Stomach (tissue), 9 donors: ENCODE results near the gene GABRB2. TPM values are rescaled to one million over a fixed set of nuclear protein-coding genes. Genes with fewer than 3 reads are reported as not detected.

Source experiments
- DNase-seq, 2 donors: peaks; one replicate each; pipeline versions ENCODE4 v3.0.0 to v3.0.0-alpha.2; 2013 to 2019
- H3K27ac ChIP-seq, 5 donors: fragments of 200-600 bp in 4 of 5; sonication (generic) in 4 of 5; one replicate each; pipeline ENCODE4 v1.5.1; 2013 to 2019; ENCODE audit warnings: mild to moderate bottlenecking in 1 of 5, moderate library complexity in 1 of 5
- H3K27me3 ChIP-seq, 3 donors: fragments of 200-600 bp; sonication (generic); one replicate each; pipeline ENCODE4 v1.5.1; 2017 to 2019; ENCODE audit warnings: mixed run types in 1 of 3
- H3K36me3 ChIP-seq, 4 donors: fragments of 200-600 bp; sonication (generic); 1 replicate in 3 of 4; 2 replicates in 1 of 4; pipeline ENCODE4 v1.5.1; 2016 to 2019
- H3K4me1 ChIP-seq, 4 donors: fragments of 200-600 bp; sonication (generic); one replicate each; pipeline ENCODE4 v1.5.1; 2016 to 2019
- H3K4me3 ChIP-seq, 4 donors: fragments of 200-600 bp; sonication (generic) in 3 of 4; one replicate each; pipeline ENCODE4 v1.5.1; 2016 to 2019; ENCODE audit warnings: mild to moderate bottlenecking in 1 of 4
- H3K9me3 ChIP-seq, 4 donors: fragments of 200-600 bp; sonication (generic); one replicate each; pipeline ENCODE4 v1.5.1; 2016 to 2019
- EP300 ChIP-seq: sonication (generic); formaldehyde crosslinking; IDR thresholded peaks from one replicate; pipeline ENCODE4 v1.6.1; 2017; ENCODE audit warnings: antibody characterized with exemption
- POLR2A ChIP-seq, 4 donors: fragments of 450-650 bp; IDR thresholded peaks; one replicate each; pipeline ENCODE4 v1.6.1; 2016; ENCODE audit warnings: antibody characterized with exemption in 4 of 4, control low read depth in 2 of 4, mild to moderate bottlenecking in 1 of 4, moderate library complexity in 1 of 4
- POLR2AphosphoS5 ChIP-seq, 3 donors: sonication (generic); formaldehyde crosslinking; IDR thresholded peaks; one replicate each; pipeline ENCODE4 v1.6.1; 2016; ENCODE audit warnings: antibody characterized with exemption in 3 of 3
- WGBS, 5 donors: extraction: QIAGEN DNeasy Blood & Tissue Kit in 3 of 5; methylation state at CpG; one replicate each; pipeline versions ENCODE4 v1.1.5 to v1.1.7; 2013 to 2018; 5-methylcytosine and 5-hydroxymethylcytosine counted together
- intact Hi-C: fragments of 100-400 bp; cut with DNase I; formaldehyde crosslinking; loops from one replicate; pipeline ENCODE4 v1.15.1; 2023; ENCODE audit warnings: low total_unique reads
- polyA plus RNA-seq, 3 donors: library from polyadenylated mRNA; stranded (reverse); fragments of 200-250 nt; gene quantifications; one replicate each; pipeline ENCODE4 v1.2.3, GENCODE V29; 2013
- total RNA-seq, 5 donors: library from RNA; depleted of rRNA; stranded (reverse); fragments of >200 nt; gene quantifications; one replicate each; pipeline versions ENCODE4 v1.1.0 to v1.2.3, GENCODE V29; 2014 to 2016
- TF ChIP-seq, protein P1 (sequence below), 7 experiments: fragments of 450-650 bp in 4 of 7; fragments of 200-600 bp in 3 of 7; sonication (generic) in 3 of 7; IDR thresholded peaks; one replicate each; pipeline ENCODE4 v1.5.1; 2016 to 2019; ENCODE audit warnings: antibody characterized with exemption in 7 of 7, control low read depth in 2 of 7, mild to moderate bottlenecking in 1 of 7
- donor health status: healthy with polysubstance abuse.
- donor health status: Bipolar disorder and iron deficiency.
- donor health status: healthy.

GABRB2 gene
- total and polyA plus RNA-seq, 8 donors: 0.06 to 2.7 (median 0.14) TPM; not detected in 3

DNA sequence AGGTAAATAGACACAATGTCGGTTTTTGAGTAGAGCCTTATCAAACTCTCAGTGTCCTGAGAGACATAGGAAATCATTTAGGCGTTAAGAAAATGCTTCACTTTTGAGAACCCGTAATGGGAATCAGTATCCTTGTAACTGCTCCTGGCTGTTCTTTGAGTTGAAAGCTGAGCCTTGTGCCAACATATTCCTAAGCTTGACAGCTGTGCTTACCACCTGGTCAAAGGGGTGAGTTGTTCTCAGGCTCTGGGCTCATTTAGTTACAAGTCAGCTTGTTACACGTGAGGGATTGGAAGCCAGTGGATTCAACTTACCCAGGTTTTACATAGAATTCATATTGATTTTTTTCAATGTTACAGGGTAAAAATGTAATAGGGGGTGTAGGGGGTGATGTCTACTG lies 145.9 kb downstream of the GABRB2 start:
- no peaks in the 10 kb centered on the region for H3K36me3 ChIP-seq
- WGBS, 5 donors: 38 to 61% (median 48%) methylated on average over 4 of the region's 4 CpGs
- DNase-seq: peak in 1 of 2 donors; percentile 47
- H3K9me3 ChIP-seq: no peaks in the 10 kb centered on the region
- no peaks in the 10 kb centered on the region for H3K4me1 ChIP-seq
- H3K27ac ChIP-seq: no peak overlapping the region
- H3K27me3 ChIP-seq: no peaks in the 10 kb centered on the region
- intact Hi-C loops: no loop called here
- TF ChIP-seq POLR2AphosphoS5 (IDR thresholded peaks at IDR 0.05): no peak
- TF ChIP-seq POLR2A (IDR thresholded peaks at IDR 0.05): no peak
- TF ChIP-seq, protein P1, sequence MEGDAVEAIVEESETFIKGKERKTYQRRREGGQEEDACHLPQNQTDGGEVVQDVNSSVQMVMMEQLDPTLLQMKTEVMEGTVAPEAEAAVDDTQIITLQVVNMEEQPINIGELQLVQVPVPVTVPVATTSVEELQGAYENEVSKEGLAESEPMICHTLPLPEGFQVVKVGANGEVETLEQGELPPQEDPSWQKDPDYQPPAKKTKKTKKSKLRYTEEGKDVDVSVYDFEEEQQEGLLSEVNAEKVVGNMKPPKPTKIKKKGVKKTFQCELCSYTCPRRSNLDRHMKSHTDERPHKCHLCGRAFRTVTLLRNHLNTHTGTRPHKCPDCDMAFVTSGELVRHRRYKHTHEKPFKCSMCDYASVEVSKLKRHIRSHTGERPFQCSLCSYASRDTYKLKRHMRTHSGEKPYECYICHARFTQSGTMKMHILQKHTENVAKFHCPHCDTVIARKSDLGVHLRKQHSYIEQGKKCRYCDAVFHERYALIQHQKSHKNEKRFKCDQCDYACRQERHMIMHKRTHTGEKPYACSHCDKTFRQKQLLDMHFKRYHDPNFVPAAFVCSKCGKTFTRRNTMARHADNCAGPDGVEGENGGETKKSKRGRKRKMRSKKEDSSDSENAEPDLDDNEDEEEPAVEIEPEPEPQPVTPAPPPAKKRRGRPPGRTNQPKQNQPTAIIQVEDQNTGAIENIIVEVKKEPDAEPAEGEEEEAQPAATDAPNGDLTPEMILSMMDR (IDR thresholded peaks at IDR 0.05): no peak
- TF ChIP-seq EP300: no peak
- H3K4me3 ChIP-seq: no peak overlapping the region

- DNase-seq: peak in 1 of 2 donors; percentile 23
These were observed 146.4 kb downstream of the GABRB2 start for GRCh38 chr5:161399996-161400562.

GRCh38 chr5:161397448-161397847 lies 149.1 kb downstream of the GABRB2 start:
- Histone ChIP-seq H3K4me3 (no peak overlapping the region), H3K36me3 (no peaks in the 10 kb centered on the region), H3K4me1 (no peaks in the 10 kb centered on the region), H3K9me3 (no peaks in the 10 kb centered on the region), H3K27me3 (no peaks in the 10 kb centered on the region), H3K27ac (no peak overlapping the region)
- TF ChIP-seq POLR2A (IDR thresholded peaks at IDR 0.05): no peak
- TF ChIP-seq EP300: no peak
- no peak for TF ChIP-seq POLR2AphosphoS5 (IDR thresholded peaks at IDR 0.05)
- TF ChIP-seq, protein P1 (IDR thresholded peaks at IDR 0.05): no peak
- DNase-seq: no peak
- 72 to 79% (median 75%) methylated on average over 4 of the region's 4 CpGs for WGBS, 5 donors
- intact Hi-C loops: no loop called here

More at GRCh38 chr5:161399996-161400562, 146.4 kb downstream of the GABRB2 start:
- Histone ChIP-seq H3K9me3 (no peaks in the 10 kb centered on the region), H3K4me1 (no peaks in the 10 kb centered on the region), H3K36me3 (no peaks in the 10 kb centered on the region), H3K27me3 (no peaks in the 10 kb centered on the region), H3K4me3 (no peak overlapping the region), H3K27ac (no peak overlapping the region)
- TF ChIP-seq EP300 (no peak), POLR2AphosphoS5 (IDR thresholded peaks at IDR 0.05) (no peak)
- TF ChIP-seq, protein P1 (IDR thresholded peaks at IDR 0.05): no peak
- 53 to 60% (median 56%) methylated on average over 6 of the region's 6 CpGs for WGBS, 5 donors
- intact Hi-C loops: no loop called here

DNA sequence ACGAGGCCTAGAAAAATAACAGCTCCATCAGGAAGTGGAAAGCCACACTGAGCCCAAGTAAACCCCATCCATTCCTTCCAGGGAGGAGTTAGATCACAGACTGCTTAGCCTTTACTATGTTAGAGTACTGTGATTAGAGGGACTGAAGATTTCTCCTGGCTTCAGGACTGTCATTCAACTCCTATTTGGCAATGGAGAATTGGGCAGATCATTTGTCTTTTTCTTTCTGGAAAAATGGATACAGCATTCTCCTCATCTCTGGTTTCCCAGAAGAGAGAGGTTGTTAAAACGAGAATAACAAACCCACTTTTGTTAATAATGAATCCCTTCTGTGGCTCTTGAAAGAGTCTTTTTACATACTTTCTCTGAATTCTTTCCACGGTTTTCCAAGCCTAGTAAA lies 150.4 kb downstream of the GABRB2 start:
- Histone ChIP-seq H3K36me3 (no peaks in the 10 kb centered on the region), H3K27me3 (no peaks in the 10 kb centered on the region), H3K4me1 (no peaks in the 10 kb centered on the region), H3K27ac (no peak overlapping the region), H3K9me3 (no peaks in the 10 kb centered on the region), H3K4me3 (no peak overlapping the region)
- intact Hi-C loops: no loop called here
- no peak for DNase-seq
- TF ChIP-seq, protein P1 (IDR thresholded peaks at IDR 0.05): no peak
- no peak for TF ChIP-seq EP300
- WGBS, 5 donors: 56 to 72% (median 67%) methylated on average over 3 of the region's 3 CpGs
